Measurements from ENCODE around the gene SBNO1.

Gene SBNO1

GRCh38 chr12:123293178-123293760 lies 71.4 kb downstream of the SBNO1 start:
- ChIA-PET POLR2A (no interaction called here), CTCF (interaction anchor here (1.1 to 1.4 kb wide), 2 partner anchors 8 to 10 kb away, joined by 3 to 4 read pairs; no protein-coding TSS in a partner anchor)
- no peak overlapping the region for H3K4me3 ChIP-seq (ENCODE audit: low read depth, low read length)
- no peak for TF ChIP-seq CTCF (IDR thresholded peaks at IDR 0.05; ENCODE audit: insufficient read depth, low read length, missing control alignments)
- DNase-seq (ENCODE audit: low read depth, low spot score): no peak

DNA sequence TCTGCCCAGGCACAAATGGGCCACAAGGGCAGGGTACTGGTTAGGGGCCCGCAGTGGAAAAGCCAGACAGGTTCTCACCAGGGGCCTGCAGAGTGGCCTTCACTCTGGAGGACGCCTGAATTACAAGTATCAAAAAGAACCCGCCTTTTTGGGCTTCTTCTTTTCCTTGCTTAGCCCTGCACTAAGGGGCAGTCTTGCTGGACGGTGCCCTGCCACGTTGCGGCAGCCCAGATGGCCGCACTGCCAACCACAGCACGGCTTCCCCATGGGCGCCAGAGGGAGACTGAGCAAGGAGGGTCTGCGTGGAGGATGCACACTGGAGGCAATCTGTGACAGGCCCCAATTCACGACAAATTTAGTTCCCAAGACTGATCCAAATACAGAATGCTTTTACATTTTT lies 74.7 kb downstream of the SBNO1 start:
- H3K4me3 ChIP-seq (ENCODE audit: low read depth, low read length): no peak overlapping the region
- ChIA-PET POLR2A (no interaction called here), CTCF (no interaction called here)
- DNase-seq (ENCODE audit: low read depth, low spot score): no peak
- TF ChIP-seq CTCF (IDR thresholded peaks at IDR 0.05; ENCODE audit: insufficient read depth, low read length, missing control alignments): no peak

DNA sequence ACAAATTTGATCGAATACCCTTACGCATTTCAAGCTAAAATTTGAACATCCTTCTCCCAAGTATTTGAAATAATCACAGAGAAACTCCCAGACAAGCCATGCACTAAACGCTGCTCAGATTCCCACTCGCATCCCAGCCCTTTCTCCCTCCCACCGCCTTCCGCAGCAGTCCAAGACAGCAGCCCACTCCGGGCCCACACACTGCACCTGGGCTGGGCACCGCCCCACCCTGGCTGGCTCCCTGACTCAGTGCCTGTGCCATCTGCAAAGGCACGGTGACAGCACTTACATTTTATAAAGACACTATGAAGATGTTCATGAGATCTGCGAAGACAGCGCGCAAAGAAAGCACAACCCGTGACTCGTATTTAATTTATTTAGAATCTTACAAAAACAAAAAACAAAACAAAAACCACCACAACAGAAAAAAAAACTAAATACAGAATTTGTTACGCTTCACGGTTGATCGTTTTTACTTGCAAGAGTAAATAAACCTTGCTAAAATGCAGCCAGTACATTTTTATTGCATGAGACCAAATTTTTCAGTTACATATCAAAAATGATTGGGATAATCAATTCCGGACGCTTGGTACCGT lies 75.8 kb downstream of the SBNO1 start:
- no peak for DNase-seq (ENCODE audit: low read depth, low spot score)
- TF ChIP-seq CTCF (IDR thresholded peaks at IDR 0.05; ENCODE audit: insufficient read depth, low read length, missing control alignments): no peak
- POLR2A ChIA-PET: no interaction called here
- CTCF ChIA-PET: no interaction called here
- H3K4me3 ChIP-seq (ENCODE audit: low read depth, low read length): no peak overlapping the region

DNA sequence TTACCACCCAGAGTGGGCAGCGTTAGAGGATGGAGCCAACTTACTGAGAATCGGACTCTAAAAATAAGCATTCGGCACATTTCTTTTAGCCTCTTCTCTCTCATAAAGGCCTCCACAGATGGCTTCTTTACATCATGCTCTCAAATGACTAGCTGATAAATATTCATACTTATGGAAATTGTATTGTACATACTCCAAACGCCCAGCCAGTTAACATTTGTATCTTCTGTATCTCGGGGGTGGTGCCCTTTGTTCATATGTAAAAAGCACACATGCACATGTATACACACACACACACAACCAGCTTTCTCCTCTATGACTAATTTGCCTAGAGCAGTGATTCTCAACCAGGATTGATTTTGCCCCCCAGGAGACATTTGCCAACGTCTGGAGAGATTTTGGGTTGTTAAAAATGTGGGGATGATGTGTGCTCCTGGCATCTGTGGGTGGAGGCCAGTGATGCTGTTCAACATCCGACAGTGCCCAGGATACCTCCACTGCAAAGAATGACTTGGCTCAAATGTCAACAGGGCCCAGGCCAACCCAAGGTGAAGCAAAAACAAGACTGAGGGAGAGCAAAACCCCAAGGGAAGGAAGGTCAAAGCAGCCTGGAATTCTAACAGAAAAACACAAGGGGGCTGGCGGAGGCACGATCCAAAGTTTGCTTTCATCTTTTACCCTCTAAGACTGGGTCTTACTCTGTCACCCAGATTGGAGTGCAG lies 77.8 kb downstream of the SBNO1 start:
- no peak overlapping the region for H3K4me3 ChIP-seq (ENCODE audit: low read depth, low read length)
- POLR2A ChIA-PET: no interaction called here
- DNase-seq (ENCODE audit: low read depth, low spot score): no peak
- CTCF ChIA-PET: no interaction called here
- no peak for TF ChIP-seq CTCF (IDR thresholded peaks at IDR 0.05; ENCODE audit: insufficient read depth, low read length, missing control alignments)

GRCh38 chr12:123284669-123285068 lies 80.0 kb downstream of the SBNO1 start:
- TF ChIP-seq CTCF (IDR thresholded peaks at IDR 0.05; ENCODE audit: insufficient read depth, low read length, missing control alignments): no peak
- no peak overlapping the region for H3K4me3 ChIP-seq (ENCODE audit: low read depth, low read length)
- ChIA-PET POLR2A (no interaction called here), CTCF (interaction anchor here (1.1 kb wide), 1 partner anchor 9 kb away, joined by 3 read pairs; no protein-coding TSS in a partner anchor)
- DNase-seq (ENCODE audit: low read depth, low spot score): no peak

DNA sequence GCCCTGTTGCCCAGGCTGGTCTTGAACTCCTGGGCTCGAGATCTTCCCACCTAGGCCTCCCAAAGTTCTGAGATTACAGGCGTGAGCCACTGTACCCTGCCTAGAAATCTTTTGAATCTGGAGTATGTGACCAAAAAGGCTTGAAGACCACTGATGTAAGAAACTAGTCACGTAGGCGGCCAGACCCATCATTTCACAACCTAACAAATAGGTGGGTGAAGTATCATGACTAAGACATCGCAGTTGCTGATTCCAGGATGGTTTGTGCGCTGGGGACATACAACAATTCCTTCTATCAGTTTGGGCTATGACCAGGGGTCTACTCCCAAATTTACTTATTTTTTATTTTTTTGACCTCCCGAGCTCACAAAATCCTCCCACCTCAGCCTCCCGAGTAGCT lies 81.2 kb downstream of the SBNO1 start:
- ChIA-PET CTCF (no interaction called here), POLR2A (no interaction called here)
- no peak for TF ChIP-seq CTCF (IDR thresholded peaks at IDR 0.05; ENCODE audit: insufficient read depth, low read length, missing control alignments)
- no peak for DNase-seq (ENCODE audit: low read depth, low spot score)
- no peak overlapping the region for H3K4me3 ChIP-seq (ENCODE audit: low read depth, low read length)
